Glutamatergic neuron (in vitro differentiated cells): ENCODE measurements around the gene GNB3. TPM values are rescaled to one million over a fixed set of nuclear protein-coding genes. Genes with fewer than 3 reads are reported as not detected.

Source experiments
- DNase-seq: peaks from one replicate; pipeline ENCODE4 v3.0.0; 2022
- H3K27ac Mint-ChIP-seq: one replicate; pipeline ENCODE4 v1.8.0; 2020; ENCODE audit warnings: mild to moderate bottlenecking, mixed read lengths, inconsistent platforms; ENCODE audit not compliant: unreplicated experiment
- H3K27me3 Mint-ChIP-seq: one replicate; pipeline ENCODE4 v1.8.0; 2020; ENCODE audit warnings: mild to moderate bottlenecking, moderate library complexity, mixed read lengths, inconsistent platforms; ENCODE audit not compliant: unreplicated experiment
- H3K36me3 Mint-ChIP-seq: one replicate; pipeline ENCODE4 v1.8.0; 2020; ENCODE audit warnings: mild to moderate bottlenecking, mixed read lengths, inconsistent platforms; ENCODE audit not compliant: unreplicated experiment
- H3K4me1 Mint-ChIP-seq: one replicate; pipeline ENCODE4 v1.8.0; 2020; ENCODE audit warnings: mild to moderate bottlenecking, low read depth, mixed read lengths, inconsistent platforms; ENCODE audit not compliant: unreplicated experiment
- H3K4me3 Mint-ChIP-seq: one replicate; pipeline ENCODE4 v1.8.0; 2020; ENCODE audit warnings: mild to moderate bottlenecking, mixed read lengths, inconsistent platforms; ENCODE audit not compliant: unreplicated experiment
- H3K9me3 Mint-ChIP-seq: one replicate; pipeline ENCODE4 v1.8.0; 2020; ENCODE audit warnings: mild to moderate bottlenecking, moderate library complexity, mixed read lengths, inconsistent platforms; ENCODE audit not compliant: unreplicated experiment
- total RNA-seq: library from RNA; stranded (reverse); fragmentation: NEBNext Ultra II Directional; extraction: Animal tissue kit (Norgen Biotek cat#: 25700); gene quantifications from one replicate; pipeline ENCODE4 v1.2.1, GENCODE V29; 2021; ENCODE audit not compliant: unreplicated experiment
- TF ChIP-seq, protein P1 (sequence below): fragments of 200-600 bp; sonication (generic); IDR thresholded peaks from one replicate; pipeline ENCODE4 v1.5.0; 2021; ENCODE audit not compliant: partially characterized antibody, unreplicated experiment

Gene GNB3
- total RNA-seq, 1 donor from 2014 or later = 45.7 TPM

DNA sequence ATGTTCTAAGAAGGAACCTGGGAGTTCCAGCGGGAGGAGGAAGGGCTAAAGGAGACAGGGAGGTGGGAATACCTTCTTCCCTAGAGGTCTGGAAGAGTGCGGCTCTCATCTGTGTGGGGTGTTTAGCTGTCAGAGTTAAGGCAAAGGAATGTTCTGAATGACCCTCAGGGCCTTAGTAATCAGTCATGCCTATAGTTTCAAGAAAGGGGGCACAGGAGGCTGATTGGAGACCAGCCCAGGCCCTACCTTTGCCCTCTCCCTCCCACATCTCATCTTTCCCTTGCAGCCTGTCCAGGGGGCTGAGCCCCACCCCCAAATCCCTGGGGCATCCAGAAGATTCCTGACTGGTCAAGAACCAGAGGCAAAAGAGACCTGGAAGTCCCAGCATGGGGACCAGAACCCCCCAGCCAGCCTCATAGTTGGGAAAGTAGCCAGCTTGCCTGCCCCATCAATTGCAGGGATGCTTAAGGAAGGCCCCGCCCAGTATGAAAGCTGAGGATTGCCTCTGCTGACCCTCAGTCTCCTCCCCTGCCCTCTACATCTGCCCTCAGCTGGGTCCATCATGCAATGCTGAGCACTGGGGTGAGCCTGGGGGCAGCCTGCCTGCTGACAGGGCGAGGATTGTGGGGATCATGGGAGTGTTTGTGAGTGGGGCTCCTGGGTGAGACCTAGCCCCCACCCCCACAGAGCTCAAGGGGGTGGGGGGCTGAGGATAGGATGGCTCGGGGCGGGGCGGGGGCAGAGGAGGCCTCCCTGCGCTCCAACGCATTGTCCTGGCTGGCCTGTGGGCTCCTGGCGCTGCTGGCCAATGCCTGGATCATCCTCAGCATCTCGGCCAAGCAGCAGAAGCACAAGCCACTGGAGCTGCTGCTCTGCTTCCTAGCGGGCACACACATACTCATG lies 17.3 kb upstream of the GNB3 start:
- TF ChIP-seq, protein P1, sequence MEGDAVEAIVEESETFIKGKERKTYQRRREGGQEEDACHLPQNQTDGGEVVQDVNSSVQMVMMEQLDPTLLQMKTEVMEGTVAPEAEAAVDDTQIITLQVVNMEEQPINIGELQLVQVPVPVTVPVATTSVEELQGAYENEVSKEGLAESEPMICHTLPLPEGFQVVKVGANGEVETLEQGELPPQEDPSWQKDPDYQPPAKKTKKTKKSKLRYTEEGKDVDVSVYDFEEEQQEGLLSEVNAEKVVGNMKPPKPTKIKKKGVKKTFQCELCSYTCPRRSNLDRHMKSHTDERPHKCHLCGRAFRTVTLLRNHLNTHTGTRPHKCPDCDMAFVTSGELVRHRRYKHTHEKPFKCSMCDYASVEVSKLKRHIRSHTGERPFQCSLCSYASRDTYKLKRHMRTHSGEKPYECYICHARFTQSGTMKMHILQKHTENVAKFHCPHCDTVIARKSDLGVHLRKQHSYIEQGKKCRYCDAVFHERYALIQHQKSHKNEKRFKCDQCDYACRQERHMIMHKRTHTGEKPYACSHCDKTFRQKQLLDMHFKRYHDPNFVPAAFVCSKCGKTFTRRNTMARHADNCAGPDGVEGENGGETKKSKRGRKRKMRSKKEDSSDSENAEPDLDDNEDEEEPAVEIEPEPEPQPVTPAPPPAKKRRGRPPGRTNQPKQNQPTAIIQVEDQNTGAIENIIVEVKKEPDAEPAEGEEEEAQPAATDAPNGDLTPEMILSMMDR = no peak
- H3K27me3 Mint-ChIP-seq = peaks cover 36% of the 10 kb centered on the region
- DNase-seq = no peak
- H3K4me3 Mint-ChIP-seq = peak overlapping the region; percentile 99
- peak overlapping the region; percentile 66 for H3K27ac Mint-ChIP-seq
- peaks cover 32% of the 10 kb centered on the region for H3K9me3 Mint-ChIP-seq
- H3K4me1 Mint-ChIP-seq = peaks cover 47% of the 10 kb centered on the region
- peaks cover 7% of the 10 kb centered on the region for H3K36me3 Mint-ChIP-seq

DNA sequence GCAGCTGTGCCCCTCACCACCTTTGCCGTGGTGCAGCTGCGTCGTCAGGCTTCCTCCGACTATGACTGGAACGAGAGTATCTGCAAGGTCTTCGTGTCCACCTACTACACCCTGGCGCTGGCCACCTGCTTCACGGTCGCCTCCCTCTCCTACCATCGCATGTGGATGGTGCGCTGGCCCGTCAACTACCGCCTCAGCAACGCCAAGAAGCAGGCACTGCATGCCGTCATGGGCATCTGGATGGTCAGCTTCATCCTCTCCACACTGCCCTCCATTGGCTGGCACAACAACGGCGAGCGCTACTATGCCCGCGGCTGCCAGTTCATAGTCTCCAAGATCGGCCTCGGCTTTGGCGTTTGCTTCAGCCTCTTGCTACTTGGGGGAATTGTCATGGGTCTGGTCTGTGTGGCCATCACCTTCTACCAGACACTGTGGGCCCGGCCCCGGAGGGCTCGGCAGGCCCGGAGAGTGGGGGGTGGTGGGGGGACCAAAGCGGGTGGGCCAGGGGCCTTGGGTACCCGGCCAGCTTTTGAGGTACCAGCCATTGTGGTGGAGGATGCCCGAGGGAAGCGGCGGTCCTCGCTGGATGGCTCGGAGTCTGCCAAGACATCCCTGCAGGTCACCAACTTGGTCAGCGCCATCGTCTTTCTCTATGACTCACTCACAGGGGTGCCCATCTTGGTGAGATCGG lies 16.5 kb upstream of the GNB3 start:
- no peak for DNase-seq
- TF ChIP-seq, protein P1 = no peak
- Mint-ChIP-seq H3K36me3 (peaks cover 7% of the 10 kb centered on the region), H3K9me3 (peaks cover 34% of the 10 kb centered on the region), H3K4me3 (peak overlapping the region; percentile 88), H3K4me1 (peaks cover 44% of the 10 kb centered on the region), H3K27me3 (peaks cover 40% of the 10 kb centered on the region), H3K27ac (peak overlapping the region; percentile 98)

DNA sequence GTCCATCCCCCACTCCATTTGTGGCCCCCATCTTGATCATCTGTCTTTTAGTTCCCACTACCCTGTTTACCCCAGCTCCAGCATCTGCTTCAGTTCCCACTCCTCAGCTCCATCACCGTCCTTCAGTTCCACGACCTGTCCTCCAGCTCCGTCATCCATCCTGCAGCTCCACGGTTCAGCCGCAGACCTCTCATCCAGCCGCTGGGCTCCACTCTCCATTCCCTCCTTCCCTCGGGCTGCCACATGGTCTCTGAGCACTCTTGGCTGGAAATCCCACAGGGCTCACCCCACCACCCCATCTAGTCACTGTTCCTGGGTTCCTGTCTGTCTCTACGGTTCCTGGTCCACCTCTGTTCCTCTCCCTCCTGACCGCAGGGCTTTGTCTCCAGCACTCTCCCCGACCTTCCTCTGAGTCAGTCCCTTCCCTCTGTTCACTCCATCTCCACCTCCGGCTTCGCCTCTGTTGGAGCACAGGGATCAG lies 15.8 kb upstream of the GNB3 start:
- peak overlapping the region; percentile 98 for H3K27ac Mint-ChIP-seq
- TF ChIP-seq, protein P1 = no peak
- peaks cover 7% of the 10 kb centered on the region for H3K36me3 Mint-ChIP-seq
- DNase-seq = no peak
- H3K4me3 Mint-ChIP-seq = peak overlapping the region; percentile 88
- peaks cover 37% of the 10 kb centered on the region for H3K4me1 Mint-ChIP-seq
- peaks cover 33% of the 10 kb centered on the region for H3K9me3 Mint-ChIP-seq
- peaks cover 43% of the 10 kb centered on the region for H3K27me3 Mint-ChIP-seq

DNA sequence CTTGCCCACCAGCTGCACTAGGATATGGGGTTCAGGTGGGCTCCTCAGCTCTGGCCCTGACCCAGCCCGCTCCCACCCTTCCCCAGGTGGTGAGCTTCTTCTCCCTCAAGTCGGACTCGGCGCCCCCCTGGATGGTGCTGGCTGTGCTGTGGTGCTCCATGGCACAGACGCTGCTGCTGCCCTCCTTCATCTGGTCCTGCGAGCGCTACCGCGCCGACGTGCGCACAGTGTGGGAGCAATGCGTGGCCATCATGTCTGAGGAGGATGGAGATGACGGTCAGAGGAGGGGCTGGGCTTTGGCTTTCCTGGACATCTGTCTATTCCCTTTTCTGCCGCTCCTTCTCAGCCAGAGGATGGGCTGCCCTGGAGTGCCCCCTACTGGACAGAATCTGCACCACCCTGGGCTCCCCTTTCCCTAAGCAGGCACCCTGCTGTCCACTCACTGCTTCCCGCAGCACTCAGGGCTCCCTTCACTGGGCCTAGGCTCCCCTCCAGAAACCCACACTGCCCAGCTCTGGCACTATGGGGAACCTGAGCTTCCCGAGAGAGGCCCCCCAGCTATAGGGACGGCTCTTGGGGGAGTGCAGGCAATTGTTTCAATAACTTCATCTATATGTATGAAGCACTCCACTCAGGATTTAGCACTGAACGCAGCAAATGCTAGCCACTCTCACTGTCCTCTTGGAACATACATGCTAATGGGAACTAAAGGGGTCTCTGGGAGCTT lies 15.2 kb upstream of the GNB3 start:
- Mint-ChIP-seq H3K36me3 (peaks cover 7% of the 10 kb centered on the region), H3K4me1 (peaks cover 36% of the 10 kb centered on the region), H3K4me3 (peak overlapping the region; percentile 88), H3K27ac (peak overlapping the region; percentile 98), H3K27me3 (peaks cover 43% of the 10 kb centered on the region), H3K9me3 (peaks cover 33% of the 10 kb centered on the region)
- peak; percentile 96 for DNase-seq
- TF ChIP-seq, protein P1 = peak; percentile 95
